Middle frontal gyrus (tissue), 1 donor: ENCODE data around the gene FNDC7.
"Not testable (repeated sequence)": the region's sequence is repeated elsewhere in the genome, so short reads cannot be mapped to it uniquely, and the experiment has no call there.

Experiments
- DNase-seq: peaks from one replicate; pipeline ENCODE4 v3.0.0-alpha.2; 2015; ENCODE audit warnings: low spot score; ENCODE audit errors: extremely low spot score

Gene FNDC7, protein sequence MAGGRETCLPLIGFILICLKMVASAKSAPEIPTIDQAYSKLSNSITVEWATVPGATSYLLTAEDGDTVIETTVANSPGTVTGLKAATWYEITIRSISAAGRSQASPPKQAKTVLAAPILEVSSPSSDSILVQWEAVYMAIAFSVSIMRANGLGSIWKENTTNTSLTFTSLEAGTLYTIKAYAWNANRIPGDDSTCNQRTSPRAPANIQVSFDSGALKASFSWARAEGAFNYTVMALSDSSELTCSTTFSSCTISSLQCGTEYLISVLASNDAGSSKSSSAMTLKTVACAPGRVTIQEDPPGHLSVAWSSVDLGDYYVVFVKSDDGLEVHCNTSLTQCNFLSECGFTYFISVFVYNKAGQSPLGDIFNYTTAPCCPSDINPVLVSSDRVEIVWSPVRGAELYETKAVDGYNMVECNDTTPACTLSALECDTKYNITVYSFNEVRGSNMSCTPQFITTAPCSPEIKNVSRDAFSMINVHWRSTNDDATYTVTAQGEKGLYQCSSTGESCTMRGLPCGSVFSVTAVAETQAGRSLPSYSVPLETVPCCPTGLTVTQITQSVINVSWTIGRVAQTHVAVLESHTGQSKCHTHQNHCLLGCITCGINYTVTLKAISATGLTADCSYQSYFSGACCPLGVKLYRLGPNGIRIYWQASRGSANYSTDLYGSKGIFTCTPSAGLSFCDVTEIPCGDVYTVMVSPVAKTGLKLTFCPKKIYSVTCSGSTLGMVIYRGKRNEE

DNA sequence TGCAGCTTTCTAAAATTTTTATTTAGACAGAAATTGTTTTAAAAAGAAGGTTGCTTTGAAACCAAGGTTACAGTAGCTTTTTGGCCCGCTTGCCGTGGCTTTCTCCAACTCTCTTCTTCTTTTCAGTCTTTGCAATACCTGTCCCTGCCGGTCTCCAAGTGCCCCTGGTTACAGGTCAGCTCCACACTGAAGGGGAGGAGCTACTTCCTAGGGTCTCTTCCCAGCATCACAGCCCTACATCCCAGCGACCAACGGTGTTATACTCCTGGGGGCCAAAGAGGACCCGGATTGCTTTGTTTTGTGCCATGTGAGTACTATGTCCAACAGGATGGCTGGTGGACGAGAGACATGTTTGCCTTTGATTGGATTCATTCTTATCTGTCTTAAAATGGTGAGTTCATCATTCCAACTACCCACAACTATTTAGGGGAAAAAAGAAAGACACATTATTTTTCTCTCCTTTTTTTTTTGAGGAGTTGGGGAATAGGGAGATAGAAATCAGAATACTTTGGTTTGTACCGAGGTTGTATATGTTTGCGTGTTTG lies at the start of gene FNDC7:
TSS of gene FNDC7 (plus strand) at position 303 of the 545 bp plus-strand sequence. CDS start at position 329, 26 bp downstream.
- no peak for DNase-seq

DNA sequence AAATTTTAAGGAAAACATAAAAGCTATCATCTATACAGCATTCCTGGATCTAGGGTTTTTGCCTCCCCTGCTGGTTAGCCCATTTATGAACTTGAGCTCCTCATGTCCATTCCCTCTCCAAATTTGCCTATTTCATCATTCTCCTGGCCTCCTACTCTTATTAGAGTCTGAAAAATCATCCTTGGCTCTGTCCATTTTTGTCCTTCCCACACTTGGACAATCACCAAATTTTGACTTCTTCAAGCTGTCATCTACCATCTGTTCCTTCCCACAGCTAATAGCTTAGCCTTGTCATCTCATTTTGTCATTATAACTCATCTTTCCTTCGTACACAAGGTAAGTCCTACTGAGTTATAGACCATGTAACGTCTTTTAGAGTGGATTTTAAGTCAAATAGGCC lies 49.6 kb upstream of the FNDC7 start:
- DNase-seq = no peak

DNA sequence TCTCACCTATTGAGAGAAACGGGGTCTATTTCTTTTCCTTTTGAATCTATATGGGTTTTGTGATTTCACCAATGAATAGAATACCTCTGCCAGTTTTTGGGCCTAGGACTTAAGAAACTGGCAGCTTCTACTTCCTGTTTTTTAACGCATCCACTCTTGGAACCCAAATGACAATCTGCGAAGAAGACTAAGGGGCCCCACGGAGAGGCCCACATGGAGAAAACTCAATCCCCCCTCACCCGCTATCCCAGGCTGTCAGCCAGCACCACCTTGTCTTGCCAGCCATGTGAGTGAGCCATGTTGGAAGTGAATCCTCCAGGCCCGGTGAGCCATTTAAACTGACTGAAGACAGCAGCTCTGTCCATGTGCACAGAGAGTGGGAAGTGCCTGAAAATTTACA lies 48.2 kb upstream of the FNDC7 start:
- no peak for DNase-seq

DNA sequence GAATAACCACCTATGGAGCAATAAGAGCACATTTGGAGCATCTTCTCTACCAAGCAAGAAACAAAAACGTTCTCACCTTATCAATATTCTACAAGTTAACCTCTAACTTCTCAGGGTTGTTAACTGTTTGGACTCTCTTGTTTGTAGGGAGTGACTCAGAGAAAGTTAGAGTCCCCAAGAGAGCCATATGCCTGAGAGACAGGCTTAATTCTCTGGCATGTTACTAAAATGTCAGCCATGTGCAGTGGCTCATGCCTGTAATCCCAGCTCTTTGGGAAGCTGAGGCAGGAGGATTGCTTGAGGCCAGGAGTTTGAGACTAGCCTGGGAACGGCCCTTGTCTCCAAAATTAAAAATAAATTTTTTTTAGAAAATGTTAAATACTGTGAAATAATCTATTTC lies 47.6 kb upstream of the FNDC7 start:
- DNase-seq = no peak

DNA sequence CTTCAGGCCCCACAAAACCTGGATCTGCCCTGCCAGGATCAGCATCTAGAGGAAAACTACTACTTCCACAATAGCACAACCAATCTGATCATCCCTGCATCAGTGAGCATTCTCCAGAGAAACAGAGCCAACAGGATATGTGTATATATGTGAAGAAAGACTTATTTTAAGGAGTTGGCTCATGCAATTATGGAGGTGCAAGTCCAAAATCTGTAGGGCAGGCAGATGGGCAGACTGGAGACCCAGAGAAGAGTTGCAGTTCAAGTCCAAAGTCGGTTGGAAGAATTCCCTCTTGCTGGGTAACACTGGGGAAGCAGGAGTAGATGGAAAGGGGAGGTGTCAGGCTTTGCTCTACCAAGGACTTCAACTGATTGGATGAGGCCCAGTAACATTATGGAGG lies 46.9 kb upstream of the FNDC7 start:
- no peak for DNase-seq

DNA sequence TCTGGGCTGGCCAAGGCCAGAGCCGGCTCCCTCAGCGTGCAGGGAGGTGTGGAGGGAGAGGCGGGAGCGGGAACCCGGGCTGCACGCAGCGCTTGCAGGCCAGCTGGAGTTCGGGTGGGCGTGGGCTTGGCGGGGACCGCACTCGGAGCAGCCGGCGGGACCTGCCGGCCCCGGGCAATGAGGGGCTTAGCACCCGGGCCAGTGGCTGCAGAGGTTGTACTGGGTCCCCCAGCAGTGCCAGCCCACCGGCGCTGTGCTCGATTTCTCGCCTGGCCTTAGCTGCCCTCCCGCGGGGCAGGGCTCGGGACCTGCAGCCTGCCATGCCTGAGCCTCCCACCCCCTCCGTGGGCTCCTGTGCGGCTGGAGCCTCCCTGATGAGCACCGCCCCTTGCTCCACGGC lies 45.3 kb upstream of the FNDC7 start:
- DNase-seq = not testable (repeated sequence)

DNA sequence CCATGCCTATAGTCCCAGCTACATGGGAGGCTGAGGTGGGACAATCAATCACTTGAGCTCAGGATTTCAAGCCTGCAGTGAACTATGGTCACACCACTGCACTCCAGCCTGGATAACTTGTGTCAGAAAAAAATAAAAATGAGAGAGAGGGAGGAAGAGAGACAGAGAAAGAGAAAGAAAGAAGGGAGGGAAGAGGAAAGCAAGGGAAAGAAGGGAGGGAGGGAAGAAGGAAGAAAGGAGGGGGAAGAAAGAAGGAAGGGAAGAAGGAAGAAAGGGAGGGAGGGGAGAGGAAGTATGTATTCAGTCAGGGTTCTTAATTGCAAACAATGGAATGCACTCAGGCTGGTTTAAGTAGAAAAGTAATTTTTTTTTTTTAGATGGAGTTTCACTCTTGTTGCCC lies 43.9 kb upstream of the FNDC7 start:
- no peak for DNase-seq

DNA sequence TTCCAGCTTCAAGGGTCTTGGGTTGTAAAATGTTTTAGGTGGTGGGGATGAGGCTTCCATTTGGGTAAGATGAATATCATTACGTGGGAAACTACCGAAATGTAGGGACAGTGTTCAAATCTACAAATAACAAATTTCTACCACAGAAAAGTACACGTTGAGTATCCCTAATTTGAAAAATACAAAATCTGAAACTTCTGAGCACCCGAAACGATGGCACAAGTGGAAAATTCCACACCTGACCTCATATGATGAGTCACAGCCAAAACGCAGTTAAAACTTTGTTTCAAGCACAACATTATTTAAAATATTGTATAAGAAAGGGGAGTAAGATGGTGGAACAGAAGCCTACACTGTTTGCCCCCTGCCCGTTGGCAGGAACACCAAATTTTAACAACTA lies 43.0 kb upstream of the FNDC7 start:
- no peak for DNase-seq

DNA sequence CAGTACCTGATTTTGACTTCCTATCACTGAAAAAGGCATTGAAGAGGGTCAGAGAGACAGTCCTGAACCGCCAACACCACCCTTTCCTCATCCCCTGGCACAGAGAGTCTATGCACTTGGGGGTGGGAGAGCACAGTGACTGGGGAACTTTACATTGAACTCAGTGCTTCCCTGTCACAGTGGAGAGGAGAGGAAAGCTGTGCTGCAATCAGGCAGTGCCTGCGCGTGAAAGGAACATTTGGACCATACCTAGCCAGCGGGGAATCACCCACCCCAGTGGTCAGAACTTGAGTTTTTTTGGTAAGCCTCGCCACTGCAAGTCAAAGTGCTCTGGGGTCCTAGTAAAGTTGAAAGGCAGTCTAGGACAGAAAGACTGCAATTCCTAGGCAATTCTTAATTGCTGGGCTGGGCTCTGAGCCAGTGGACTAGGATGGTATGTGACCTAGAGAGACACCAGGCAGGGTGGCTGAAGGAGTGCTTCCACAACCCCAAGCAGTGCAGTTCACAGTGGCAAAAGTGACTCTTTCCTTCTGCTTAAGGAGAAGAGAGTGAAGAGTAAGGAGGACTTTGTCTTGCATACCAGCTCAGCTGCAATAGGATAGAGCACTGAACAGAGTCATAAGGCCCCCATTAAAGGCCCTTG lies 42.5 kb upstream of the FNDC7 start:
- no peak for DNase-seq

DNA sequence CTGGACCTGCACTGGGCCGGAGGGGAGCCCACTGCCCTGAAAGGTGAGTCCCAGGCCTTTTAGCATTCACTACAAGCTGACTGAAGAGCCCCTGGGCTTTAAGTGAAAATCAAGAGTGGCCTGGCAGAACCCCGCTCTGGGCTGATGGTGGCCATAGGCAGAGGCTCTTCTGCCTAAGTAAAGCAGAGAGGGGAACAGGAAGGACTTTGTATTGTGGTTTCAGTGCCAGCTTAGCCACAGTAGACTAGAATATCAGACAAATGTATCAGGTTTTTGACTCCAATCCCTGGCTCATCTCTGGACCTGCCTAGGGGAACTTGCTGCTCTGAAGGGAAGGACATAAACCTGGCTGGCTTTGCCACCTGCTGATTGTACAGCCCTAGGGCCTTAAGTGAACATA lies 41.6 kb upstream of the FNDC7 start:
- no peak for DNase-seq

DNA sequence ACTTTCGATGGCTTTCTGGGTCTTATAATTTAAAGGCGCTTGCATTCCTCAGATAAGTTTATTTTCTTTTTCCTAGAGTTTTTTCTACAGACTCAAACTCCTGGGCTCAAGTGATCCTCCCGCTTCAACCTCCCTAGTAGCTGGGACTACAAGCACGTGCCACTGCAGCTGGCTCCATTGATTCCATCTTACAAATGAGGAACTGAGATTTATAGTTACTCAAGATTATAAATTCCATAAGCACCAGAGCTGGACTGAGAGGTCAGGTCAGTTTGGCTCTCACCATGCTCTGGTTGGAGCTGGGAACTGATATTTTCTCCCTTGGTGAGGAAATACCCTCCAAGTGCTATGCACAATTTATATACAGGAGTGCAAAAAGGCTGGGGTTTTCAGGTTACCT lies 34.0 kb upstream of the FNDC7 start:
- DNase-seq = no peak

DNA sequence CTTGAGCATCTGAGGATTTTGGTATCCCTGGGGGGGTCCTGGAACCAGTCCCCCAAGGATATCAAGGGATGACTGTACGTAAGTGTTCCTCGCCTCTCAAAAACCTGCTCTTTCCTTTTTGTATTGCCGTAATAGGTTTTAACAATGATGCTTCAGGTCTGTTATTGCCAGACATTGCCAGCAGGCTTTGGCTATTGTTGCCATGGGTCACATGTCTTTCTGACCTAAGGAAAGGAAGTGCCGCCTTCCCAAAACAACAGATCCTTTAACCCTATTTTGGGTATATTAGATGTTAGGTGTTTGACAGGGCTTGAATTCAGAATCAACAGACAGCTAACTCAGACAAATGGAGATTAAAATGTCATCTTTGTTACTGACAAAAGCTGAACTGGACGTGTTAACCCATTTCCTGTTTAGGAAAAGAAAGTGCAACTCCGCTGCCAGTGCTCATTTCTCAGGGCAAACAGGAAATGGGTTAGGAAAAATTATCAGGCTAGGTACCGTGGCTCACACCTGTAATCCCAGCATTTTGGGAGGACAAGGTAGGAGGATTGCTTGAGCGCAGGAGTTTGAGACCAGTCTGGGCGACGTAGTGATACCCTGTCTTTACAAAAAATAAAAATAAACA lies 33.0 kb upstream of the FNDC7 start:
- DNase-seq = no peak

DNA sequence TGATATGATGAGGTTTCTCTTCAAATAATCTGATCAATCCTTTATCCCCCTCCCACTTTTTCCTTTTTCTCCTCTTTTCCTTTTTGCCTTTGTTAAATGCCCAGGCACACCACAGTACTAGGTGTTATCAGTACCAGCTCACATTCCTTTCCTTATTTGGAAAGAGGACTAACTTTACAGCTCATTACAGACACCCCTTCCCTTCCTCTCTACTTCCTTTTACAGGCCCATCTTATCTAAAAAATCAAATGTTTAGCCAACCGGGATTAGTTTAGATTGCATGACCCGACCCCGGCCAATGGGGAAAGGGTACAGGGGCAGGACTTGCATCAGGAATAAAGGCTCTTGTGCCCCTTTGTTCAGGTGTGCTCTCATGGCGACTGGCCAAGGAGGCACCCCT lies 31.0 kb upstream of the FNDC7 start:
- DNase-seq = not testable (repeated sequence)

DNA sequence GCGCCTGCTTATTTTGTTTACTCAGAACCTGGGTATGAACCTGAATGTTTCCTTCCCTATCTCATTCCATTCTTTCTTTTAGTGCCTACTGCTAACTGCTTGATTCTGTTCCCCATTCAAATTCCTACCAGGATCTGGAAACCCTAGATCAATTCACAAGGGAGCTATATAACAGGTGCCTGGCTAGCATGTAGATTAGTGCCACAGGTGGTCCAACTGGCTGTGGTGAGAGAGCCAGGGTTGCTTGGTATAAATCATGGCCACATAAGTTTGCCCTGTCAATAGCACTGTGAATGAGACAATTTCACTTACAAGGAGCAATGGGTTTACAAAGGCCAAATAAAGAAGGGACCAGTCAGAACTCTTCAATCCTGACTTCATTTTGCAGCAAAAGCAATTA lies 27.2 kb upstream of the FNDC7 start:
- no peak for DNase-seq

DNA sequence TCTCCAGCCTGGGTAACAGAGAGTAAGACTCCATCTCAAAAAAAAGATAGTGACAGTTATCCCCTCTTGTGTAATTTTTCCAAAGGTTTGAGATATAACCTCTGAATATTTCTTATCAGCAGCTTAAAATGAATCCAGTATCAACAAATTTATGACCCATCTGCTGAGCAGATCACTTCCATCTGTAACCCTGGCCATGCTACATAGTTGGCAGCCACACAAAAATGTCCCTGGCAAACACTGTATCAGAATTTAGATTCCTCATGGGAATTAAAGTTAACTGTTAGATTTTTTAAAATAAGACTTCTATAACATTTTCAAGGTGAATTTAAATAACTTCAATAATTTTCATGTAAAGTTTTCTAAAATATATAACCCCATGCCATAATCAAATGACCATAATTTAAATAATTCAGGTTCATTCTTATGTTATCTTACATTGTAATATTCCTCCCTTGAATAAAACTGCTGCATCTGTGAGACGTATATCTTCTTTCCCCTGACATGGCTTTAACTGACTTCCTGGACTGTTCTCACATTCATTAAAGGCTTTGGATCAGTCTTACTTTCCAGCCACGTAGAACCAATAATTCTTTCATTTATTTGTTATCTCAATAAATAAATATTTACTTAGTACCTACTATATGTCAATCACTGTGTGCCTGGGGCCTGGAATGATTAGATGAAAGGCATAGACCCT lies 25.9 kb upstream of the FNDC7 start:
- DNase-seq = no peak

DNA sequence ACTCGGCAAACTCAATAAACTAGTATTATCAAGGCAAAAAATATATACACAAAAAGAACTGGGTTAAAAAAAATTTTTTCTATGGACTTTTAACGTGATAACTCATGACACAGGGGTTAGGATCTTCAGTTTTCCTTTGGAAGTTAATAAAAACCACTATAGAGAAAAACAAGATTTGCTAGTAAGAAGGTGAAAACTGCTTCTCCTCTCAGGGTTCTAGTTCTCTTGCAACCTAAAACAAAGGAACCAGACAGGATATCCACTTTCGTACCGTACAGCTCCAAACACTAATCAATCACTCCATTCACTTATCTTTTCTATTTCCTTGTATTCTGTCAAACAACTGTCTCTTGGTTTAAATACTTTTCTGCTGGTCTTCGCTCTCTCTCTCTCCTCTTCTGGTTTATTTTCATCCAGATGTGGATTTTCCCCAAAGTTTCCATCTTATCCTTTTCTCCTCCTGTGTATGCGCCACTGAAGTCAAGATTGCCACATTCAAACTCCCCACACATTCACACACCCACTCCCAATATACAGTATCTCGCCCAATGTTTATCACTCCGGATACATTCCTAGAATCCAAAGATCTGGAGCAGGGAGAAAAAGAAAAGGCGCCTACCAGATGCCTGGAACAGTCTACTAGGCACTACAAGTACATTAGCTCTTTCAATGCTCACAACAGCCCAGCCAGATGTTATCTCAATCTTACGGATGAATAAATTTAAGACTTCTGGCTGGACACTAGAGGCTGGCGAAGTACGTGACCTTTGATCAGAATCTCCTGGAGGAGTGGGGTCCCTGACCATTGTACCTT lies 21.4 kb upstream of the FNDC7 start:
- no peak for DNase-seq

DNA sequence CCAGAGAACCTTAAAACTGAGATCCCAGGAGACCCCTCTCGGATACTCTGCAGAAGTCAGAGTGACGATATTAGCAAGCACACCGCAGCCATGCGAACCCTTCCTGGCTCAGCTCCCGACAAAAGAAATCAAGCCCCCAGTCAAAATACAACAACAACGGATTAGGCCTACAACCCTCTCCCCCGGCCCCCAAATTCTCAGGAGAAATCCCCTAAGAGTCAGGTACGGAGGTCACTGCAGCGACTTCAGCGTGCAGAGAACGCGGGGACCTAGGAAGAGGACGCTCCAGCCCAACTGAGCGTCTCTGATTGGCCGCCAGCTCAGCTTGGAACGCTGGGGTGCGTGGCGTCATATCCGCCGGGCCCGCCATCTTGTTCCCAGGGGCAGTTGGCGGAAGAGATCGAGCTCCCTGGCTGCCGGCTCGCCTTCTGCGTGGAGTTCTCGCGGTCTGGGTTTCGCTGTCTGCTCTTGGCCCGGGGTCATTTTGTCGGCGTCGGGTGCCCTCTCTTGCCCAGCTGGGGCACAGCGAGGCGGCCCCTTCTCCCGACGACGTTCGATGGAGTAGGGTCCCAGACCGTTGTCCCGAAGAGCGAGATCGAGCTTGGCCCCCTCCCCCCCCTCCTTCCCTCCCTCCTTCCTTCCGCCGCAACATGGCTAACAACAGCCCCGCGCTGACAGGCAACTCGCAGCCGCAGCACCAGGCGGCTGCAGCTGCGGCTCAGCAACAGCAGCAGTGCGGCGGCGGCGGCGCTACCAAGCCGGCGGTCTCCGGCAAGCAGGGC lies 20.6 kb upstream of the FNDC7 start, which contains the start of gene PRPF38B:
TSS of gene PRPF38B (plus strand) at position 369 of the 782 bp plus-strand sequence. CDS start at position 651, 282 bp downstream.
- peak; percentile 92 for DNase-seq

DNA sequence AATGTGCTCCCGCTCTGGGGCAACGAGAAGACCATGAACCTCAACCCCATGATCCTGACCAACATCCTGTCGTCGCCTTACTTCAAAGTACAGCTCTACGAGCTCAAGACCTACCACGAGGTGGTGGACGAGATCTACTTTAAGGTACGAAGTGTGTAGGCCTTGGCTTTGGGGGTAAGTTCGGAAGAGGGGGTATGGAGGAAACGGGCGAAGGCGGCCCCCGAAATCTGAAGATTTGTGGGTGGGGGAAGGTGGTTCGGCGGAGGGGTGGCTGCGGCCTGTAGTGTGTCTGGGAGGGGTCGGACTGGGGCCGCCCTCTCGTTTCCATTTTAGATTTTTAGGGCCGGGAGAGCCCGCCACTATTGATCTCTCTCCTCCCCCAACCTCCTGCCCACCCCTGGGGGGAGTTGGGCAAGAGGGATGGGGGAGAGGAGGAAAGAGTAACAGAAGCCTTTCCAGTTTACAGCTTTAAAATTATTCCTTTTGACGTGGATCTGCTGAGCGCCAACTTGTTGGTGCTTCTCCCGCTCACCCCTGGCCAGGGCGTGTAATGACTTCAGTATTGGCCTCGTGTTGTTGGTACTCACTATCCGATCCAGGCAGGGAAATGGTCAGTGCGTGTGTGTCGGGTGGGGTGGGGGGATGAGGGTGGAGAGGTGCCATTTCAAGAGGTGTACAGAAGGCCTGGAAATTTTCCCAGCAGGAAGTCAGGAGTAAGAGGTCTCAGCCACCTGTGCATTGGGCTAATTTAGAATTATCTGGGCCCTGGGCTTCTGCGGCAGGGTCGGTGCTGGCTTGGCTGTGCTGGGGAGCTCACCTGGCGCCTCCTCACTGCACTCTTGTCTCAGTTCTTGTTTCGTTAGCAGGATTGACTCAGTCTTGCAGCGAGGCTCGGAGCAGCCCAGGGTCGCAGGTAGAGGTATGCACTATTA lies 19.7 kb upstream of the FNDC7 start:
- DNase-seq = no peak
